H9 (cell line): ENCODE results near the gene CFAP45. TPM values are rescaled to one million over a fixed set of nuclear protein-coding genes. Genes with fewer than 3 reads are reported as not detected.

Experiments
- DNase-seq: peaks from one replicate; pipeline ENCODE4 v3.0.0-alpha.2; 2017
- H2AFZ ChIP-seq: one replicate; pipeline ENCODE4 v1.6.1; 2013; ENCODE audit warnings: mild to moderate bottlenecking, low read length, control low read depth, moderate library complexity
- H2AK5ac ChIP-seq: 2 replicates; pipeline ENCODE4 v1.6.1; 2013; ENCODE audit warnings: low read length, control low read depth, mixed read lengths; ENCODE audit not compliant: insufficient read length
- H2BK120ac ChIP-seq: one replicate; pipeline ENCODE4 v1.6.1; 2013; ENCODE audit warnings: low read depth, mild to moderate bottlenecking, low read length, control low read depth, inconsistent platforms; ENCODE audit not compliant: poor library complexity, severe bottlenecking
- H2BK12ac ChIP-seq: 2 replicates; pipeline ENCODE4 v1.6.1; 2013; ENCODE audit warnings: low read length, control low read depth, mixed read lengths, low read depth; ENCODE audit not compliant: insufficient read length
- H2BK15ac ChIP-seq: 2 replicates; pipeline ENCODE4 v1.6.1; 2013; ENCODE audit warnings: low read depth, low read length, control low read depth
- H2BK20ac ChIP-seq: one replicate; pipeline ENCODE4 v1.6.1; 2013; ENCODE audit warnings: low read depth, mild to moderate bottlenecking, low read length, control low read depth, inconsistent platforms; ENCODE audit not compliant: poor library complexity, severe bottlenecking
- H2BK5ac ChIP-seq: 2 replicates; pipeline ENCODE4 v1.6.1; 2013; ENCODE audit warnings: low read length, control low read depth, mixed read lengths; ENCODE audit not compliant: insufficient read length
- H3K14ac ChIP-seq: 2 replicates; pipeline ENCODE4 v1.6.1; 2013; ENCODE audit warnings: low read length, control low read depth; ENCODE audit not compliant: insufficient read depth
- H3K18ac ChIP-seq: 2 replicates; pipeline ENCODE4 v1.6.1; 2013; ENCODE audit warnings: low read depth, mild to moderate bottlenecking, mixed read lengths, low read length, control low read depth; ENCODE audit not compliant: insufficient read length
- H3K23ac ChIP-seq: 2 replicates; pipeline ENCODE4 v1.6.1; 2013; ENCODE audit warnings: low read length, control low read depth, mixed read lengths, low read depth; ENCODE audit not compliant: insufficient read length
- H3K23me2 ChIP-seq: 2 replicates; pipeline ENCODE4 v1.6.1; 2013; ENCODE audit warnings: low read depth, mild to moderate bottlenecking, mixed read lengths, low read length, control low read depth; ENCODE audit not compliant: insufficient read length, poor library complexity, severe bottlenecking
- H3K27ac ChIP-seq: 2 replicates; pipeline ENCODE4 v1.5.1; 2013; ENCODE audit warnings: low read length, control low read depth, mixed read lengths, low read depth; ENCODE audit not compliant: insufficient read length
- H3K27me3 ChIP-seq: 2 replicates; pipeline ENCODE4 v1.6.1; 2013; ENCODE audit warnings: low read length, control low read depth, inconsistent platforms; ENCODE audit not compliant: insufficient read depth
- H3K4ac ChIP-seq: 2 replicates; pipeline ENCODE4 v1.6.1; 2013; ENCODE audit warnings: low read depth, mild to moderate bottlenecking, control low read depth, inconsistent platforms, low read length, moderate library complexity
- H3K4me1 ChIP-seq: 2 replicates; pipeline ENCODE4 v1.6.1; 2013; ENCODE audit warnings: low read length, control low read depth, inconsistent platforms; ENCODE audit not compliant: insufficient read depth
- H3K4me2 ChIP-seq: 2 replicates; pipeline ENCODE4 v1.6.1; 2013; ENCODE audit warnings: low read length, control low read depth, mixed read lengths; ENCODE audit not compliant: insufficient read length, insufficient read depth
- H3K56ac ChIP-seq: 2 replicates; pipeline ENCODE4 v1.6.1; 2013; ENCODE audit warnings: low read depth, mild to moderate bottlenecking, mixed read lengths, low read length, control low read depth; ENCODE audit not compliant: insufficient read length
- H3K79me1 ChIP-seq: 2 replicates; pipeline ENCODE4 v1.6.1; 2013; ENCODE audit warnings: low read depth, mild to moderate bottlenecking, moderate library complexity, low read length, control low read depth, inconsistent platforms; ENCODE audit not compliant: insufficient read depth, poor library complexity, severe bottlenecking
- H3K79me2 ChIP-seq: 2 replicates; pipeline ENCODE4 v1.6.1; 2013; ENCODE audit warnings: low read length, control low read depth, inconsistent platforms; ENCODE audit not compliant: insufficient read depth
- H3K9ac ChIP-seq: 2 replicates; pipeline ENCODE4 v1.6.1; 2013; ENCODE audit warnings: low read length, control low read depth, mixed read lengths; ENCODE audit not compliant: insufficient read length; ENCODE audit errors: extremely low read depth
- H3K9me3 ChIP-seq: one replicate; pipeline ENCODE4 v1.6.1; 2013; ENCODE audit warnings: low read depth, low read length, inconsistent platforms; ENCODE audit not compliant: control insufficient read depth
- H3T11ph ChIP-seq: one replicate; pipeline ENCODE4 v1.6.1; 2013; ENCODE audit warnings: mild to moderate bottlenecking, low read length, control low read depth, inconsistent platforms
- H4K20me1 ChIP-seq: one replicate; pipeline ENCODE4 v1.6.1; 2013; ENCODE audit not compliant: control insufficient read depth, insufficient read length, insufficient read depth
- H4K5ac ChIP-seq: 2 replicates; pipeline ENCODE4 v1.6.1; 2013; ENCODE audit warnings: low read depth, mild to moderate bottlenecking, mixed read lengths, low read length, control low read depth; ENCODE audit not compliant: insufficient read length
- H4K8ac ChIP-seq: replicated peaks from 2 replicates; pipeline ENCODE4 v1.6.1; 2013; ENCODE audit warnings: low read length, control low read depth, mixed read lengths, low read depth; ENCODE audit not compliant: insufficient read length
- H4K91ac ChIP-seq: 2 replicates; pipeline ENCODE4 v1.6.1; 2013; ENCODE audit warnings: low read depth, mild to moderate bottlenecking, moderate library complexity, mixed read lengths, low read length, control low read depth; ENCODE audit not compliant: insufficient read length
- H3K27ac Mint-ChIP-seq, 3 experiments: 2 replicates in 2 of 3; 3 replicates in 1 of 3; pipeline ENCODE4 v1.8.0; 2020 to 2021; ENCODE audit warnings: mixed read lengths in 3 of 3, mild to moderate bottlenecking in 1 of 3, moderate library complexity in 1 of 3
- H3K27me3 Mint-ChIP-seq: 2 replicates; pipeline ENCODE4 v1.8.0; 2021; ENCODE audit warnings: low read depth, mild to moderate bottlenecking, moderate library complexity, mixed read lengths
- H3K36me3 Mint-ChIP-seq, 3 experiments: 2 replicates in 2 of 3; 3 replicates in 1 of 3; pipeline ENCODE4 v1.8.0; 2020 to 2021; ENCODE audit warnings: low read depth in 3 of 3, mixed read lengths in 3 of 3; ENCODE audit not compliant: insufficient read depth in 1 of 3
- H3K4me1 Mint-ChIP-seq, 2 experiments: 2 replicates each; pipeline ENCODE4 v1.8.0; 2020; ENCODE audit warnings: mixed read lengths in 2 of 2
- H3K4me3 Mint-ChIP-seq, 2 experiments: 2 replicates in 1 of 2; 3 replicates in 1 of 2; pipeline ENCODE4 v1.8.0; 2020 to 2021; ENCODE audit warnings: mild to moderate bottlenecking in 2 of 2, mixed read lengths in 2 of 2, moderate library complexity in 1 of 2
- H3K9me3 Mint-ChIP-seq, 2 experiments: 2 replicates in 1 of 2; 3 replicates in 1 of 2; pipeline ENCODE4 v1.8.0; 2020; ENCODE audit warnings: mild to moderate bottlenecking in 2 of 2, mixed read lengths in 2 of 2, moderate library complexity in 1 of 2
- WGBS: extraction: QIAGEN DNeasy Blood & Tissue Kit; methylation state at CpG from one replicate; pipeline ENCODE4 v1.1.7; 2013; ENCODE audit warnings: missing lambda C conversion rate, low lambda C conversion rate, mixed read lengths; ENCODE audit not compliant: insufficient read length; ENCODE audit errors: extremely low coverage; 5-methylcytosine and 5-hydroxymethylcytosine counted together
- total RNA-seq: library from RNA; stranded (reverse); gene quantifications from 2 replicates; pipeline ENCODE4 v1.2.1, GENCODE V29; 2021
- TF ChIP-seq, protein P1 (sequence below): fragments of 200-600 bp; sonication (generic); conservative IDR thresholded peaks from 3 replicates; pipeline ENCODE4 v1.8.0; 2021; ENCODE audit warnings: antibody characterized with exemption, mild to moderate bottlenecking

Gene CFAP45
- total RNA-seq, 1 experiment from 2014 or later, result 0.85 TPM

GRCh38 chr1:159942632-159943277, 42.8 kb upstream of the CFAP45 start:
- Mint-ChIP-seq H3K36me3 (peaks cover 8 to 13% (median 9%) of the 10 kb centered on the region in 3 experiments; a peak in 6 of 7 replicates), H3K9me3 (no peaks in the 10 kb centered on the region), H3K27me3 (peaks cover 3% of the 10 kb centered on the region), H3K4me3 (no peak overlapping the region), H3K27ac (no peak overlapping the region; a peak in 2 of 7 replicates), H3K4me1 (peaks cover 36 to 63% of the 10 kb centered on the region in 2 experiments)
- Histone ChIP-seq H3K4ac (no peak overlapping the region), H2AFZ (no peak overlapping the region), H4K20me1 (no peaks in the 10 kb centered on the region), H3K9me3 (no peaks in the 10 kb centered on the region), H3K27ac (no peak overlapping the region), H2BK20ac (no peak overlapping the region), H2BK120ac (no peak overlapping the region), H3K27me3 (no peaks in the 10 kb centered on the region), H2BK12ac (no peak overlapping the region), H2AK5ac (no peak overlapping the region), H2BK15ac (no peak overlapping the region), H3K9ac (no peak overlapping the region), H3K23ac (no peak overlapping the region), H3K18ac (no peak overlapping the region), H3K79me1 (no peaks in the 10 kb centered on the region), H4K5ac (no peak overlapping the region), H3T11ph (no peak overlapping the region), H3K14ac (no peak overlapping the region), H4K8ac (no peak overlapping the region), H4K91ac (no peak overlapping the region), H3K79me2 (no peaks in the 10 kb centered on the region), H3K4me2 (no peak overlapping the region), H2BK5ac (no peak overlapping the region), H3K4me1 (no peaks in the 10 kb centered on the region; the same call in 1 of the 2 replicates), H3K23me2 (peaks cover 10% of the 10 kb centered on the region), H3K56ac (no peak overlapping the region)
- no peak for DNase-seq
- TF ChIP-seq, protein P1, sequence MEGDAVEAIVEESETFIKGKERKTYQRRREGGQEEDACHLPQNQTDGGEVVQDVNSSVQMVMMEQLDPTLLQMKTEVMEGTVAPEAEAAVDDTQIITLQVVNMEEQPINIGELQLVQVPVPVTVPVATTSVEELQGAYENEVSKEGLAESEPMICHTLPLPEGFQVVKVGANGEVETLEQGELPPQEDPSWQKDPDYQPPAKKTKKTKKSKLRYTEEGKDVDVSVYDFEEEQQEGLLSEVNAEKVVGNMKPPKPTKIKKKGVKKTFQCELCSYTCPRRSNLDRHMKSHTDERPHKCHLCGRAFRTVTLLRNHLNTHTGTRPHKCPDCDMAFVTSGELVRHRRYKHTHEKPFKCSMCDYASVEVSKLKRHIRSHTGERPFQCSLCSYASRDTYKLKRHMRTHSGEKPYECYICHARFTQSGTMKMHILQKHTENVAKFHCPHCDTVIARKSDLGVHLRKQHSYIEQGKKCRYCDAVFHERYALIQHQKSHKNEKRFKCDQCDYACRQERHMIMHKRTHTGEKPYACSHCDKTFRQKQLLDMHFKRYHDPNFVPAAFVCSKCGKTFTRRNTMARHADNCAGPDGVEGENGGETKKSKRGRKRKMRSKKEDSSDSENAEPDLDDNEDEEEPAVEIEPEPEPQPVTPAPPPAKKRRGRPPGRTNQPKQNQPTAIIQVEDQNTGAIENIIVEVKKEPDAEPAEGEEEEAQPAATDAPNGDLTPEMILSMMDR, result no peak
- no CpG with 5 or more reads among the region's 15 CpGs for whole genome bisulfite sequencing
